HEK293 (cell line): ENCODE measurements around the gene PRPS2.

Experiments used
- CTCF ChIA-PET: fragments of 350-600 bp; formaldehyde crosslinking; extraction: SDS; loops from one replicate; lab custom pipeline; 2021; ENCODE audit warnings: antibody characterized with exemption; lab: Yijun Ruan, JAX
- POLR2A ChIA-PET: fragments of 300-600 bp; formaldehyde crosslinking; extraction: SDS; loops from one replicate; lab custom pipeline; 2020; ENCODE audit warnings: antibody characterized with exemption, inconsistent platforms; lab: Yijun Ruan, JAX
- H3K27ac ChIP-seq: fragments of 200-500 bp; sonication (Bioruptor generic); 2 replicates; pipeline ENCODE4 v1.5.1; 2014; ENCODE audit warnings: low read depth, low read length, control low read depth, inconsistent platforms; ENCODE audit errors: extremely low read depth
- H3K36me3 ChIP-seq, 2 experiments: fragments of 200-500 bp in 1 of 2; sonication (Bioruptor generic) in 1 of 2; 1 replicate in 1 of 2; 2 replicates in 1 of 2; pipeline ENCODE4 v1.5.1; 2014 to 2017; ENCODE audit warnings: inconsistent platforms in 2 of 2, low read length in 2 of 2; ENCODE audit not compliant: control insufficient read depth in 2 of 2, insufficient read depth in 1 of 2
- H3K4me1 ChIP-seq: fragments of 200-500 bp; sonication (Bioruptor generic); 2 replicates; pipeline ENCODE4 v1.5.1; 2014; ENCODE audit warnings: mild to moderate bottlenecking, low read length, inconsistent platforms; ENCODE audit not compliant: control insufficient read depth, insufficient read depth
- H3K4me3 ChIP-seq: 2 replicates; pipeline ENCODE4 v1.5.1; 2011; ENCODE audit warnings: low read depth, mild to moderate bottlenecking, control low read depth, low read length, moderate library complexity
- H3K9me3 ChIP-seq: fragments of 200-500 bp; sonication (Bioruptor generic); 2 replicates; pipeline ENCODE4 v1.5.1; 2014; ENCODE audit warnings: low read depth, low read length, inconsistent platforms; ENCODE audit not compliant: control insufficient read depth, insufficient read depth
- EGR2 ChIP-seq: fragments of 450-650 bp; formaldehyde crosslinking; IDR thresholded peaks from 2 replicates; pipeline ENCODE4 v1.5.1; 2016; ENCODE audit warnings: low read depth, missing biosample characterization, missing genetic modification characterization
- RBAK ChIP-seq: fragments of 450-650 bp; formaldehyde crosslinking; IDR thresholded peaks from 2 replicates; pipeline ENCODE4 v1.5.1; 2016; ENCODE audit warnings: missing biosample characterization, missing genetic modification characterization
- ZBTB48 ChIP-seq: fragments of 450-650 bp; formaldehyde crosslinking; IDR thresholded peaks from 2 replicates; pipeline ENCODE4 v1.5.1; 2016; ENCODE audit warnings: missing biosample characterization, missing genetic modification characterization
- ZBTB7A ChIP-seq: fragments of 450-650 bp; formaldehyde crosslinking; IDR thresholded peaks from 2 replicates; pipeline ENCODE4 v1.5.1; 2016; ENCODE audit warnings: low read depth, missing biosample characterization, missing genetic modification characterization
- ZFP69B ChIP-seq: fragments of 450-650 bp; formaldehyde crosslinking; IDR thresholded peaks from 2 replicates; pipeline ENCODE4 v1.5.1; 2016; ENCODE audit warnings: missing biosample characterization, missing genetic modification characterization
- ZIC2 ChIP-seq: fragments of 450-650 bp; formaldehyde crosslinking; IDR thresholded peaks from 2 replicates; pipeline ENCODE4 v1.5.1; 2016; ENCODE audit warnings: missing biosample characterization, missing genetic modification characterization
- ZNF112 ChIP-seq: fragments of 450-650 bp; formaldehyde crosslinking; IDR thresholded peaks from 2 replicates; pipeline ENCODE4 v1.5.0; 2017; ENCODE audit warnings: missing biosample characterization, missing genetic modification characterization
- ZNF133 ChIP-seq: fragments of 450-650 bp; formaldehyde crosslinking; IDR thresholded peaks from 2 replicates; pipeline ENCODE4 v1.5.1; 2016; ENCODE audit warnings: missing biosample characterization, missing genetic modification characterization
- ZNF223 ChIP-seq: fragments of 450-650 bp; formaldehyde crosslinking; IDR thresholded peaks from 2 replicates; pipeline ENCODE4 v1.5.1; 2016; ENCODE audit warnings: missing biosample characterization, missing genetic modification characterization
- ZNF248 ChIP-seq: fragments of 450-650 bp; formaldehyde crosslinking; IDR thresholded peaks from 2 replicates; pipeline ENCODE4 v1.5.1; 2017; ENCODE audit warnings: missing biosample characterization, missing genetic modification characterization
- ZNF341 ChIP-seq: fragments of 450-650 bp; formaldehyde crosslinking; IDR thresholded peaks from 2 replicates; pipeline ENCODE4; 2016; ENCODE audit warnings: low read depth, missing biosample characterization, missing genetic modification characterization
- ZNF473 ChIP-seq: fragments of 450-650 bp; formaldehyde crosslinking; IDR thresholded peaks from 2 replicates; pipeline ENCODE4 v1.5.1; 2017; ENCODE audit warnings: missing biosample characterization, missing genetic modification characterization
- ZNF626 ChIP-seq: fragments of 450-650 bp; sonication (Bioruptor Pico); formaldehyde crosslinking; IDR thresholded peaks from 2 replicates; pipeline ENCODE4 v1.5.1; 2018; ENCODE audit warnings: missing biosample characterization, missing genetic modification characterization, inconsistent platforms
- ZNF776 ChIP-seq: fragments of 450-650 bp; formaldehyde crosslinking; IDR thresholded peaks from 2 replicates; pipeline ENCODE4 v1.5.0; 2017; ENCODE audit warnings: missing biosample characterization, missing genetic modification characterization, borderline replicate concordance
- ZNF837 ChIP-seq: fragments of 450-650 bp; formaldehyde crosslinking; IDR thresholded peaks from 2 replicates; pipeline ENCODE4 v1.5.1; 2016; ENCODE audit warnings: missing biosample characterization, missing genetic modification characterization
- ZXDB ChIP-seq: fragments of 450-650 bp; formaldehyde crosslinking; IDR thresholded peaks from 2 replicates; pipeline ENCODE4 v1.5.1; 2016; ENCODE audit warnings: missing biosample characterization, missing genetic modification characterization
- TF ChIP-seq, protein P1 (sequence below): fragments of 450-650 bp; formaldehyde crosslinking; IDR thresholded peaks from 2 replicates; pipeline ENCODE4 v1.5.1; 2016; ENCODE audit warnings: missing biosample characterization, missing genetic modification characterization
- TF ChIP-seq, protein P2 (sequence below): fragments of 450-650 bp; IDR thresholded peaks from 2 replicates; pipeline ENCODE4 v1.5.1; 2018; ENCODE audit warnings: missing biosample characterization, mild to moderate bottlenecking, missing genetic modification characterization
- TF ChIP-seq, protein P3 (sequence below): IDR thresholded peaks from 2 replicates; pipeline ENCODE4 v1.6.1; 2011; ENCODE audit warnings: mild to moderate bottlenecking, low read depth, low read length, borderline replicate concordance
- TF ChIP-seq, protein P4 (sequence below): fragments of 450-650 bp; formaldehyde crosslinking; IDR thresholded peaks from 2 replicates; pipeline ENCODE4 v1.5.1; 2017; ENCODE audit warnings: missing biosample characterization, mild to moderate bottlenecking, missing genetic modification characterization, moderate library complexity
- TF ChIP-seq, protein P5 (sequence below): fragments of 450-650 bp; formaldehyde crosslinking; IDR thresholded peaks from 2 replicates; pipeline ENCODE4 v1.5.1; 2017; ENCODE audit warnings: missing biosample characterization, missing genetic modification characterization
- TF ChIP-seq, protein P6 (sequence below): fragments of 450-650 bp; formaldehyde crosslinking; optimal IDR thresholded peaks from 2 replicates; pipeline ENCODE3; 2016; ENCODE audit warnings: missing biosample characterization, mild to moderate bottlenecking, missing genetic modification characterization
- TF ChIP-seq, protein P7 (sequence below): fragments of 450-650 bp; formaldehyde crosslinking; IDR thresholded peaks from 2 replicates; pipeline ENCODE4 v1.5.1; 2016; ENCODE audit warnings: missing biosample characterization, missing genetic modification characterization

PRPS2 gene

DNA sequence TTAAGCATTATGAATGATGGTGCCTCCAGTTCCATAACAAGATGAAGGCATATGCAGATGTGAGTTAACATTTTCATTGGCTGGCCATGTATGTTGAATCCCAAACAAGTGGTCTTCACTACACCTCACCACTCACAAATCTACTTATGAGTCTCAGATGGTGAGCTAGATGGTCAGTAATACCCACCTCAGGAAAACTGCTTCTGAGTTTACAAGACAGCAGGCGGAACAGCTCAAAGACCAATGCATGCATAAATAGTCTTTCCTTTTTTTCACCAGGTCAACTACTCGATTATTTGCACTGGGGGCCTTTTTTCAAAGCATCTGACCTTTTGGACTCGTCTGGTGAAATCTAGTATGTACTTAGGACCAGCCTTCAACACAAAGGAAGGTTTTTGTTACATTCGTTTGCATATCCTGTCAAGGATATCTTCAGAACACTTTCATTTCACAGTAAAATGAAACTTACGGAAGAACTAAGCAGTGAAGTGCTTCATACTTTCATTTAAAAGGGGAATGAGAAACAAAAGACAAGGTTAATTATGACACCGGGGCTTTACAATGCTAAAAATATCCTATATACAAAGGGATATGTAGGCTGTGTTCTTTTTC is 52.6 kb downstream of the PRPS2 start (continued):
- TF ChIP-seq, protein P1, sequence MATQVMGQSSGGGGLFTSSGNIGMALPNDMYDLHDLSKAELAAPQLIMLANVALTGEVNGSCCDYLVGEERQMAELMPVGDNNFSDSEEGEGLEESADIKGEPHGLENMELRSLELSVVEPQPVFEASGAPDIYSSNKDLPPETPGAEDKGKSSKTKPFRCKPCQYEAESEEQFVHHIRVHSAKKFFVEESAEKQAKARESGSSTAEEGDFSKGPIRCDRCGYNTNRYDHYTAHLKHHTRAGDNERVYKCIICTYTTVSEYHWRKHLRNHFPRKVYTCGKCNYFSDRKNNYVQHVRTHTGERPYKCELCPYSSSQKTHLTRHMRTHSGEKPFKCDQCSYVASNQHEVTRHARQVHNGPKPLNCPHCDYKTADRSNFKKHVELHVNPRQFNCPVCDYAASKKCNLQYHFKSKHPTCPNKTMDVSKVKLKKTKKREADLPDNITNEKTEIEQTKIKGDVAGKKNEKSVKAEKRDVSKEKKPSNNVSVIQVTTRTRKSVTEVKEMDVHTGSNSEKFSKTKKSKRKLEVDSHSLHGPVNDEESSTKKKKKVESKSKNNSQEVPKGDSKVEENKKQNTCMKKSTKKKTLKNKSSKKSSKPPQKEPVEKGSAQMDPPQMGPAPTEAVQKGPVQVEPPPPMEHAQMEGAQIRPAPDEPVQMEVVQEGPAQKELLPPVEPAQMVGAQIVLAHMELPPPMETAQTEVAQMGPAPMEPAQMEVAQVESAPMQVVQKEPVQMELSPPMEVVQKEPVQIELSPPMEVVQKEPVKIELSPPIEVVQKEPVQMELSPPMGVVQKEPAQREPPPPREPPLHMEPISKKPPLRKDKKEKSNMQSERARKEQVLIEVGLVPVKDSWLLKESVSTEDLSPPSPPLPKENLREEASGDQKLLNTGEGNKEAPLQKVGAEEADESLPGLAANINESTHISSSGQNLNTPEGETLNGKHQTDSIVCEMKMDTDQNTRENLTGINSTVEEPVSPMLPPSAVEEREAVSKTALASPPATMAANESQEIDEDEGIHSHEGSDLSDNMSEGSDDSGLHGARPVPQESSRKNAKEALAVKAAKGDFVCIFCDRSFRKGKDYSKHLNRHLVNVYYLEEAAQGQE (tag by site-specific recombination) = no peak
- TF ChIP-seq ZBTB7A (no peak), ZNF776 (no peak), ZNF341 (tag by site-specific recombination) (no peak), ZNF626 (tag by site-specific recombination) (no peak), ZBTB48 (tag by site-specific recombination) (no peak)

DNA sequence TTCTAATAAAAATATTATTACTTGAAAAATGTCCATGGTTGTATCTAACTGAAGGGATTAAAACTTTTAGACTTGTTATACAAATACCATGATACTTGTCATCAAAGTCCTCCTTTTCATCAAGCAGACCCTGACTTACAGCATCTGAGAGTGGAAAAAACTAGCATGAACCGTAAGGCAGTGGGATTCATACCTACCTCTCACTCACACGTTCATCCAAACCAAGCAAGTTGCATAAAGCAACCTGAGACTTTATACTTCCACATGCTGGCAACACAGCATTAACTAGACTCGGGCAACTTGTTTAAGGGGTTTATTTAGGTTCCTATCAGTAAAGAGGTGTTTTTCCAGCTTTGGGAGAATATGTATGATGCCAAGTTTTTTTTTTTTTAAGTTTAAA is 53.1 kb downstream of the PRPS2 start:
- no peak overlapping the region for H3K4me3 ChIP-seq
- TF ChIP-seq ZNF473 (tag by site-specific recombination) = no peak
- TF ChIP-seq, protein P2, sequence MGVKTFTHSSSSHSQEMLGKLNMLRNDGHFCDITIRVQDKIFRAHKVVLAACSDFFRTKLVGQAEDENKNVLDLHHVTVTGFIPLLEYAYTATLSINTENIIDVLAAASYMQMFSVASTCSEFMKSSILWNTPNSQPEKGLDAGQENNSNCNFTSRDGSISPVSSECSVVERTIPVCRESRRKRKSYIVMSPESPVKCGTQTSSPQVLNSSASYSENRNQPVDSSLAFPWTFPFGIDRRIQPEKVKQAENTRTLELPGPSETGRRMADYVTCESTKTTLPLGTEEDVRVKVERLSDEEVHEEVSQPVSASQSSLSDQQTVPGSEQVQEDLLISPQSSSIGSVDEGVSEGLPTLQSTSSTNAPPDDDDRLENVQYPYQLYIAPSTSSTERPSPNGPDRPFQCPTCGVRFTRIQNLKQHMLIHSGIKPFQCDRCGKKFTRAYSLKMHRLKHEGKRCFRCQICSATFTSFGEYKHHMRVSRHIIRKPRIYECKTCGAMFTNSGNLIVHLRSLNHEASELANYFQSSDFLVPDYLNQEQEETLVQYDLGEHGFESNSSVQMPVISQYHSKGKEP (tag by site-specific recombination) = no peak
- no peak for TF ChIP-seq ZFP69B
- TF ChIP-seq ZNF223 (tag by site-specific recombination) = no peak
- TF ChIP-seq ZNF133 = no peak
- no peak for TF ChIP-seq EGR2 (tag by site-specific recombination)
- TF ChIP-seq, protein P3, sequence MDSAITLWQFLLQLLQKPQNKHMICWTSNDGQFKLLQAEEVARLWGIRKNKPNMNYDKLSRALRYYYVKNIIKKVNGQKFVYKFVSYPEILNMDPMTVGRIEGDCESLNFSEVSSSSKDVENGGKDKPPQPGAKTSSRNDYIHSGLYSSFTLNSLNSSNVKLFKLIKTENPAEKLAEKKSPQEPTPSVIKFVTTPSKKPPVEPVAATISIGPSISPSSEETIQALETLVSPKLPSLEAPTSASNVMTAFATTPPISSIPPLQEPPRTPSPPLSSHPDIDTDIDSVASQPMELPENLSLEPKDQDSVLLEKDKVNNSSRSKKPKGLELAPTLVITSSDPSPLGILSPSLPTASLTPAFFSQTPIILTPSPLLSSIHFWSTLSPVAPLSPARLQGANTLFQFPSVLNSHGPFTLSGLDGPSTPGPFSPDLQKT = no peak
- no peak for TF ChIP-seq ZNF837 (tag by site-specific recombination)
- TF ChIP-seq ZXDB (tag by site-specific recombination) = no peak
- TF ChIP-seq, protein P4, sequence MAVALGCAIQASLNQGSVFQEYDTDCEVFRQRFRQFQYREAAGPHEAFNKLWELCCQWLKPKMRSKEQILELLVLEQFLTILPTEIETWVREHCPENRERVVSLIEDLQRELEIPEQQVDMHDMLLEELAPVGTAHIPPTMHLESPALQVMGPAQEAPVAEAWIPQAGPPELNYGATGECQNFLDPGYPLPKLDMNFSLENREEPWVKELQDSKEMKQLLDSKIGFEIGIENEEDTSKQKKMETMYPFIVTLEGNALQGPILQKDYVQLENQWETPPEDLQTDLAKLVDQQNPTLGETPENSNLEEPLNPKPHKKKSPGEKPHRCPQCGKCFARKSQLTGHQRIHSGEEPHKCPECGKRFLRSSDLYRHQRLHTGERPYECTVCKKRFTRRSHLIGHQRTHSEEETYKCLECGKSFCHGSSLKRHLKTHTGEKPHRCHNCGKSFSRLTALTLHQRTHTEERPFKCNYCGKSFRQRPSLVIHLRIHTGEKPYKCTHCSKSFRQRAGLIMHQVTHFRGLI (tag by site-specific recombination) = no peak
- TF ChIP-seq, protein P5, sequence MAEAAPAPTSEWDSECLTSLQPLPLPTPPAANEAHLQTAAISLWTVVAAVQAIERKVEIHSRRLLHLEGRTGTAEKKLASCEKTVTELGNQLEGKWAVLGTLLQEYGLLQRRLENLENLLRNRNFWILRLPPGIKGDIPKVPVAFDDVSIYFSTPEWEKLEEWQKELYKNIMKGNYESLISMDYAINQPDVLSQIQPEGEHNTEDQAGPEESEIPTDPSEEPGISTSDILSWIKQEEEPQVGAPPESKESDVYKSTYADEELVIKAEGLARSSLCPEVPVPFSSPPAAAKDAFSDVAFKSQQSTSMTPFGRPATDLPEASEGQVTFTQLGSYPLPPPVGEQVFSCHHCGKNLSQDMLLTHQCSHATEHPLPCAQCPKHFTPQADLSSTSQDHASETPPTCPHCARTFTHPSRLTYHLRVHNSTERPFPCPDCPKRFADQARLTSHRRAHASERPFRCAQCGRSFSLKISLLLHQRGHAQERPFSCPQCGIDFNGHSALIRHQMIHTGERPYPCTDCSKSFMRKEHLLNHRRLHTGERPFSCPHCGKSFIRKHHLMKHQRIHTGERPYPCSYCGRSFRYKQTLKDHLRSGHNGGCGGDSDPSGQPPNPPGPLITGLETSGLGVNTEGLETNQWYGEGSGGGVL (tag by site-specific recombination) = no peak
- TF ChIP-seq ZIC2 (tag by site-specific recombination) = no peak
- no peak for TF ChIP-seq RBAK (tag by site-specific recombination)
- TF ChIP-seq ZNF341 (tag by site-specific recombination) = no peak
- TF ChIP-seq, protein P6, sequence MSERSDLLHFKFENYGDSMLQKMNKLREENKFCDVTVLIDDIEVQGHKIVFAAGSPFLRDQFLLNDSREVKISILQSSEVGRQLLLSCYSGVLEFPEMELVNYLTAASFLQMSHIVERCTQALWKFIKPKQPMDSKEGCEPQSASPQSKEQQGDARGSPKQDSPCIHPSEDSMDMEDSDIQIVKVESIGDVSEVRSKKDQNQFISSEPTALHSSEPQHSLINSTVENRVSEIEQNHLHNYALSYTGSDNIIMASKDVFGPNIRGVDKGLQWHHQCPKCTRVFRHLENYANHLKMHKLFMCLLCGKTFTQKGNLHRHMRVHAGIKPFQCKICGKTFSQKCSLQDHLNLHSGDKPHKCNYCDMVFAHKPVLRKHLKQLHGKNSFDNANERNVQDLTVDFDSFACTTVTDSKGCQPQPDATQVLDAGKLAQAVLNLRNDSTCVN (tag by site-specific recombination) = no peak
- TF ChIP-seq, protein P7, sequence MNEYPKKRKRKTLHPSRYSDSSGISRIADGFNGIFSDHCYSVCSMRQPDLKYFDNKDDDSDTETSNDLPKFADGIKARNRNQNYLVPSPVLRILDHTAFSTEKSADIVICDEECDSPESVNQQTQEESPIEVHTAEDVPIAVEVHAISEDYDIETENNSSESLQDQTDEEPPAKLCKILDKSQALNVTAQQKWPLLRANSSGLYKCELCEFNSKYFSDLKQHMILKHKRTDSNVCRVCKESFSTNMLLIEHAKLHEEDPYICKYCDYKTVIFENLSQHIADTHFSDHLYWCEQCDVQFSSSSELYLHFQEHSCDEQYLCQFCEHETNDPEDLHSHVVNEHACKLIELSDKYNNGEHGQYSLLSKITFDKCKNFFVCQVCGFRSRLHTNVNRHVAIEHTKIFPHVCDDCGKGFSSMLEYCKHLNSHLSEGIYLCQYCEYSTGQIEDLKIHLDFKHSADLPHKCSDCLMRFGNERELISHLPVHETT (tag by site-specific recombination) = no peak
- TF ChIP-seq ZNF112 (tag by site-specific recombination) = no peak
- no peak for TF ChIP-seq ZNF248 (tag by site-specific recombination)
- TF ChIP-seq, all 188 proteins: peak for 0
- Histone ChIP-seq H3K4me1 (no peaks in the 10 kb centered on the region), H3K36me3 (no peaks in the 10 kb centered on the region), H3K9me3 (no peaks in the 10 kb centered on the region), H3K27ac (no peak overlapping the region)
- CTCF ChIA-PET = no interaction called here
- POLR2A ChIA-PET = no interaction called here
